ENCODE data around the gene C16orf90.

GRCh38 chr16:3474136-3474779, 21.0 kb downstream of the C16orf90 start:
- TF ChIP-seq, protein P1, sequence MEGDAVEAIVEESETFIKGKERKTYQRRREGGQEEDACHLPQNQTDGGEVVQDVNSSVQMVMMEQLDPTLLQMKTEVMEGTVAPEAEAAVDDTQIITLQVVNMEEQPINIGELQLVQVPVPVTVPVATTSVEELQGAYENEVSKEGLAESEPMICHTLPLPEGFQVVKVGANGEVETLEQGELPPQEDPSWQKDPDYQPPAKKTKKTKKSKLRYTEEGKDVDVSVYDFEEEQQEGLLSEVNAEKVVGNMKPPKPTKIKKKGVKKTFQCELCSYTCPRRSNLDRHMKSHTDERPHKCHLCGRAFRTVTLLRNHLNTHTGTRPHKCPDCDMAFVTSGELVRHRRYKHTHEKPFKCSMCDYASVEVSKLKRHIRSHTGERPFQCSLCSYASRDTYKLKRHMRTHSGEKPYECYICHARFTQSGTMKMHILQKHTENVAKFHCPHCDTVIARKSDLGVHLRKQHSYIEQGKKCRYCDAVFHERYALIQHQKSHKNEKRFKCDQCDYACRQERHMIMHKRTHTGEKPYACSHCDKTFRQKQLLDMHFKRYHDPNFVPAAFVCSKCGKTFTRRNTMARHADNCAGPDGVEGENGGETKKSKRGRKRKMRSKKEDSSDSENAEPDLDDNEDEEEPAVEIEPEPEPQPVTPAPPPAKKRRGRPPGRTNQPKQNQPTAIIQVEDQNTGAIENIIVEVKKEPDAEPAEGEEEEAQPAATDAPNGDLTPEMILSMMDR (IDR thresholded peaks at IDR 0.05), result no peak
- TF ChIP-seq POLR2A (IDR thresholded peaks at IDR 0.05), result no peak
